Measurements from ENCODE around the gene RPL11. TPM values are rescaled to one million over a fixed set of nuclear protein-coding genes. Genes with fewer than 3 reads are reported as not detected.

The RPL11 gene
- total and polyA plus RNA-seq, 2 of the 8 experiments (the other 6 are each of a cell fraction or from before 2014, with no cell fraction given) = 1,192 to 1,426 TPM

DNA sequence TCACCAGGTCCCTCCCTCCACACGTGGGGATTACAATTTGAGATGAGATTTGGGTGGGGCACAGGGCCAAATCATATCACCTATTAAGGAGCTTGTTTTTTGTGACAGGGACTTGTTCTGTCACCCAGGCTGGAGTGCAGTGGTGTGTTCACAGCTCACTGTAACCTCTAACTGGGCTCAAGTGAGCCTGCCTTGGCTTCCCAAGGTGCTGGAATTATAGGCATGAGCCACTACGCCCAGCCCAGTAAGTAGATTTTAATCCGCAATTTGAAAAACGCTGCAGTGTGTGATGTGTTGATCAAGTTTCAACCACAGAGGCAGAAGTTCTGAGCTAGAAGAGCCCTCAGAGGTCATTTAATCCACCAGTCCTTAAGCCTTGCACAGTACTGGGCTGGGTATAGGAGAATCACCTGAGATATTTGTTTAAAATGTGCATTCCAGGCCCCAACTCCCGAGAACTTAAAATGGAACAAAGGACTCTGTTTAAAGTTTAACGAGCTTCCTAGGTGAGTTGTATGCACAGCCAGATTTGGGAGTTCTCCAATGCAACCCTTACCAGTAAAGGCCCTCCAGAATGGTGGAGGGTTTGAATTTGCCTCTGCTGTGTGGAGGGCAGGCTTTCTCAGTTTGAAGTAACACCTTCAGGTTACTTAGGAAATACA, 13.4 kb downstream of the RPL11 start:
- WGBS, 2 experiments (ENCODE audit: extremely low coverage in 1 of 2, insufficient coverage in 1 of 2, insufficient read length in 1 of 2, insufficient replicate concordance in 2 of 2, low coverage in 1 of 2, low lambda C conversion rate in 2 of 2, missing lambda C conversion rate in 1 of 2) = 94% methylated on average over 6 of the region's 6 CpGs; no CpG with 5 or more reads in 1 of the 2 experiments
- no peak for TF ChIP-seq RNF2 (IDR thresholded peaks at IDR 0.05; ENCODE audit: borderline replicate concordance, low read depth, low read length, missing control alignments, poor library complexity, severe bottlenecking)
- no peak for TF ChIP-seq YY1 (IDR thresholded peaks at IDR 0.05; ENCODE audit: low read depth, low read length)
- TF ChIP-seq NANOG (IDR thresholded peaks at IDR 0.05; ENCODE audit: insufficient read depth, low read depth, low read length, poor library complexity, severe bottlenecking) = no peak
- TF ChIP-seq USF2 (IDR thresholded peaks at IDR 0.05; ENCODE audit: low read length) = no peak
- TF ChIP-seq, protein P1, sequence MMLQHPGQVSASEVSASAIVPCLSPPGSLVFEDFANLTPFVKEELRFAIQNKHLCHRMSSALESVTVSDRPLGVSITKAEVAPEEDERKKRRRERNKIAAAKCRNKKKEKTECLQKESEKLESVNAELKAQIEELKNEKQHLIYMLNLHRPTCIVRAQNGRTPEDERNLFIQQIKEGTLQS (IDR thresholded peaks at IDR 0.05; ENCODE audit: insufficient read depth, low read depth, low read length) = no peak
- no peak for TF ChIP-seq EP300 (IDR thresholded peaks at IDR 0.05; ENCODE audit: borderline replicate concordance in 1 of 2, low read depth in 2 of 2, low read length in 2 of 2)
- TF ChIP-seq, protein P2, sequence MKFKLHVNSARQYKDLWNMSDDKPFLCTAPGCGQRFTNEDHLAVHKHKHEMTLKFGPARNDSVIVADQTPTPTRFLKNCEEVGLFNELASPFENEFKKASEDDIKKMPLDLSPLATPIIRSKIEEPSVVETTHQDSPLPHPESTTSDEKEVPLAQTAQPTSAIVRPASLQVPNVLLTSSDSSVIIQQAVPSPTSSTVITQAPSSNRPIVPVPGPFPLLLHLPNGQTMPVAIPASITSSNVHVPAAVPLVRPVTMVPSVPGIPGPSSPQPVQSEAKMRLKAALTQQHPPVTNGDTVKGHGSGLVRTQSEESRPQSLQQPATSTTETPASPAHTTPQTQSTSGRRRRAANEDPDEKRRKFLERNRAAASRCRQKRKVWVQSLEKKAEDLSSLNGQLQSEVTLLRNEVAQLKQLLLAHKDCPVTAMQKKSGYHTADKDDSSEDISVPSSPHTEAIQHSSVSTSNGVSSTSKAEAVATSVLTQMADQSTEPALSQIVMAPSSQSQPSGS (IDR thresholded peaks at IDR 0.05; ENCODE audit: low read length) = no peak

More for the DNA sequence above, 13.4 kb downstream of the RPL11 start:
- Histone ChIP-seq H2BK5ac (ENCODE audit: low read depth, low read length) (no peak overlapping the region), H2BK15ac (ENCODE audit: low read length) (no peak overlapping the region), H2BK120ac (replicated peaks; ENCODE audit: low read depth, low read length) (no peak overlapping the region), H4K91ac (replicated peaks; ENCODE audit: insufficient read length, low read length) (no peak overlapping the region), H2BK20ac (ENCODE audit: low read length) (no peak overlapping the region), H3K4me3 (ENCODE audit: extremely low read depth in 1 of 4, insufficient read depth in 2 of 4, low read depth in 3 of 4, low read length in 4 of 4) (no peak overlapping the region), H2AFZ (ENCODE audit: low read length) (no peak overlapping the region), H2AK5ac (ENCODE audit: low read depth, low read length) (no peak overlapping the region), H2BK12ac (ENCODE audit: low read depth, low read length) (no peak overlapping the region), H3K4me1 (replicated peaks in 1 of 4; ENCODE audit: control insufficient read depth in 3 of 4, insufficient read depth in 4 of 4, low read length in 3 of 4) (no peaks in the 10 kb centered on the region), H3K27me3 (replicated peaks in 1 of 4; ENCODE audit: control insufficient read depth in 3 of 4, extremely low read depth in 1 of 4, insufficient read depth in 3 of 4, low read length in 3 of 4) (no peaks in the 10 kb centered on the region), H3K27ac (ENCODE audit: low read depth, low read length) (no peak overlapping the region; the same call in 1 of the 2 replicates), H4K5ac (ENCODE audit: insufficient read length, low read depth, low read length) (no peak overlapping the region), H3K23me2 (ENCODE audit: low read depth, low read length) (no peaks in the 10 kb centered on the region), H3K18ac (ENCODE audit: extremely low read depth, low read length) (no peak overlapping the region), H3K36me3 (ENCODE audit: control insufficient read depth in 2 of 4, insufficient read depth in 4 of 4, low read length in 3 of 4) (peaks cover 5 to 37% (median 16%) of the 10 kb centered on the region in 4 experiments; a peak in 7 of 8 replicates), H3K56ac (replicated peaks; ENCODE audit: insufficient read length, low read depth, low read length) (no peak overlapping the region), H3K79me2 (ENCODE audit: control insufficient read depth in 1 of 2, insufficient read depth in 2 of 2, low read length in 2 of 2) (peaks cover 0 to 28% of the 10 kb centered on the region in 2 experiments; a peak in 2 of 4 replicates), H3K23ac (ENCODE audit: insufficient read length) (no peak overlapping the region), H3K14ac (ENCODE audit: insufficient read length) (no peak overlapping the region), H4K20me1 (replicated peaks in 1 of 2; ENCODE audit: control insufficient read depth in 1 of 2, insufficient read depth in 2 of 2, low read length in 2 of 2) (peaks cover 7 to 23% of the 10 kb centered on the region in 2 experiments), H3K4me2 (ENCODE audit: insufficient read depth in 1 of 2, low read depth in 2 of 2, low read length in 2 of 2) (no peak overlapping the region; a peak in 1 of 4 replicates), H3K4ac (replicated peaks; ENCODE audit: insufficient read length, low read depth, low read length) (no peak overlapping the region), H3K79me1 (ENCODE audit: low read depth, low read length) (no peaks in the 10 kb centered on the region; the same call in 1 of the 2 replicates), H3K9me3 (ENCODE audit: insufficient read depth in 2 of 2, low read depth in 1 of 2, low read length in 1 of 2) (no peaks in the 10 kb centered on the region), H3K9ac (replicated peaks in 1 of 4; ENCODE audit: extremely low read depth in 1 of 4, low read depth in 3 of 4, low read length in 3 of 4) (no peak overlapping the region), H4K8ac (ENCODE audit: extremely low read depth, insufficient read depth, low read length) (no peak overlapping the region)
- DNase-seq (ENCODE audit: low read depth in 1 of 2, low spot score in 2 of 2) (no peak), FAIRE-seq (no peak)
- ChIA-PET CTCF (ENCODE audit: partially characterized antibody) (interaction anchor here (0.6 to 1.8 kb wide), 5 partner anchors 12 to 155 kb away, joined by 3 to 7 read pairs (median 3); partner anchors contain the start of gene RPL11), POLR2A (ENCODE audit: partially characterized antibody) (interaction anchor here (0.6 to 10.3 kb wide), 6 partner anchors 10 to 150 kb away, joined by 3 to 179 read pairs (median 3); partner anchors contain the start of genes ELOA and RPL11)

Measured in H1 (cell line).